ENCODE measurements around the gene MARCHF10.

- TF ChIP-seq, protein P1, sequence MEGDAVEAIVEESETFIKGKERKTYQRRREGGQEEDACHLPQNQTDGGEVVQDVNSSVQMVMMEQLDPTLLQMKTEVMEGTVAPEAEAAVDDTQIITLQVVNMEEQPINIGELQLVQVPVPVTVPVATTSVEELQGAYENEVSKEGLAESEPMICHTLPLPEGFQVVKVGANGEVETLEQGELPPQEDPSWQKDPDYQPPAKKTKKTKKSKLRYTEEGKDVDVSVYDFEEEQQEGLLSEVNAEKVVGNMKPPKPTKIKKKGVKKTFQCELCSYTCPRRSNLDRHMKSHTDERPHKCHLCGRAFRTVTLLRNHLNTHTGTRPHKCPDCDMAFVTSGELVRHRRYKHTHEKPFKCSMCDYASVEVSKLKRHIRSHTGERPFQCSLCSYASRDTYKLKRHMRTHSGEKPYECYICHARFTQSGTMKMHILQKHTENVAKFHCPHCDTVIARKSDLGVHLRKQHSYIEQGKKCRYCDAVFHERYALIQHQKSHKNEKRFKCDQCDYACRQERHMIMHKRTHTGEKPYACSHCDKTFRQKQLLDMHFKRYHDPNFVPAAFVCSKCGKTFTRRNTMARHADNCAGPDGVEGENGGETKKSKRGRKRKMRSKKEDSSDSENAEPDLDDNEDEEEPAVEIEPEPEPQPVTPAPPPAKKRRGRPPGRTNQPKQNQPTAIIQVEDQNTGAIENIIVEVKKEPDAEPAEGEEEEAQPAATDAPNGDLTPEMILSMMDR (conservative IDR thresholded peaks at IDR 0.05), result no peak
- no peak for TF ChIP-seq ZFX (IDR thresholded peaks at IDR 0.05)
Observed at GRCh38 chr17:62656446-62656845, 151.7 kb downstream of the MARCHF10 start.
